ENCODE results near the gene KITLG. TPM values are rescaled to one million over a fixed set of nuclear protein-coding genes. Genes with fewer than 3 reads are reported as not detected.

KITLG gene
- total RNA-seq, 4 donors from 2014 or later = 3.9 to 7.1 (median 4.6) TPM

DNA sequence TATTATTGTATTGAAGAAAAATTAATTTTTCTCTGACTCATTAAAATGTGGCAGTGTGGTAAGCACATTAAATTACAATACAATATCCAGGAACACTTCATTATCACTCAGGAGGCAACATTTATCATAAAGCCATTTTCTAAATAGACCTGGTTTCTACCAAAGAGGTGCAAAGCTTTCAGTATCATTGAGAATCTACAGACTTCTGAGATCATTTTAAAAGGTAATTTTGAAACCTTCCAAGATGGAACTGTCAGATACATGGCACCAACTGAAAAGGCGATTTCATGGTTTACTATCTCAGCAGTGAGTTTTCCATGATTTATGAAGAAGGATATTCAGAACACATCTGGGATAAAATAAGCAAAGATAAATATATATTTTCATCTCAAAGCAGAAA, 85.8 kb downstream of the KITLG start:
- Histone ChIP-seq H3K4me3 (no peak overlapping the region), H3K27me3 (no peaks in the 10 kb centered on the region), H3K27ac (no peak overlapping the region), H3K4me1 (peaks cover 0 to 5% of the 10 kb centered on the region in 2 donors), H3K9me3 (no peaks in the 10 kb centered on the region), H3K36me3 (no peaks in the 10 kb centered on the region)
- ATAC-seq = no peak
- intact Hi-C loops (cut with DNase I; ENCODE audit: low total_unique reads) (no loop called here), in situ Hi-C loops (cut with MboI; ENCODE audit: low sequenced_read_pairs in 4 of 4) (no loop called here)
- no peak for DNase-seq
- TF ChIP-seq, protein P1, sequence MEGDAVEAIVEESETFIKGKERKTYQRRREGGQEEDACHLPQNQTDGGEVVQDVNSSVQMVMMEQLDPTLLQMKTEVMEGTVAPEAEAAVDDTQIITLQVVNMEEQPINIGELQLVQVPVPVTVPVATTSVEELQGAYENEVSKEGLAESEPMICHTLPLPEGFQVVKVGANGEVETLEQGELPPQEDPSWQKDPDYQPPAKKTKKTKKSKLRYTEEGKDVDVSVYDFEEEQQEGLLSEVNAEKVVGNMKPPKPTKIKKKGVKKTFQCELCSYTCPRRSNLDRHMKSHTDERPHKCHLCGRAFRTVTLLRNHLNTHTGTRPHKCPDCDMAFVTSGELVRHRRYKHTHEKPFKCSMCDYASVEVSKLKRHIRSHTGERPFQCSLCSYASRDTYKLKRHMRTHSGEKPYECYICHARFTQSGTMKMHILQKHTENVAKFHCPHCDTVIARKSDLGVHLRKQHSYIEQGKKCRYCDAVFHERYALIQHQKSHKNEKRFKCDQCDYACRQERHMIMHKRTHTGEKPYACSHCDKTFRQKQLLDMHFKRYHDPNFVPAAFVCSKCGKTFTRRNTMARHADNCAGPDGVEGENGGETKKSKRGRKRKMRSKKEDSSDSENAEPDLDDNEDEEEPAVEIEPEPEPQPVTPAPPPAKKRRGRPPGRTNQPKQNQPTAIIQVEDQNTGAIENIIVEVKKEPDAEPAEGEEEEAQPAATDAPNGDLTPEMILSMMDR (IDR thresholded peaks at IDR 0.05 in 4 of 5, conservative IDR thresholded peaks at IDR 0.05 in 1 of 5) = no peak
- TF ChIP-seq POLR2A (IDR thresholded peaks at IDR 0.05) = no peak

DNA sequence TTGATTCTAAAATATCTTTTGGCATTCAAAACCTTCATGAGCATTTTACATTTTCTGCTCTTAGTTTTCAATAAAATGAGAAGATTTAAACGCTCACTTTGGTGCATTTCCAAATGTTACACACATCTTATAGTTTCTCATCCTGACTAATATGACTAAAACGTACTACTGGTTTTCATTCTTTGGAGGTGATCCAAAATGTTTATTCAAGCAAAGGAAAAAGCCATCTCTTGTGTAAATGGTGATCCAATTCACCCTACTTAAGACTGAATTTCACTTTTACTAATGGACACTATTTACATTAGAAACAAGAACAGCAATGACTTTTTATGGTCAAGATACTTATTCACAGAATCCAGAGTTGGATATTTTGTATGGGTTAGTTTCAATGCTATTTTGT, 86.6 kb downstream of the KITLG start:
- TF ChIP-seq, protein P1 (IDR thresholded peaks at IDR 0.05 in 4 of 5, conservative IDR thresholded peaks at IDR 0.05 in 1 of 5) = no peak
- no peak for TF ChIP-seq POLR2A (IDR thresholded peaks at IDR 0.05)
- peaks cover 0 to 5% of the 10 kb centered on the region in 2 donors for H3K4me1 ChIP-seq
- no peak for DNase-seq
- no peak for ATAC-seq
- H3K27ac ChIP-seq = no peak overlapping the region
- H3K4me3 ChIP-seq = no peak overlapping the region
- H3K36me3 ChIP-seq = no peaks in the 10 kb centered on the region
- no peaks in the 10 kb centered on the region for H3K27me3 ChIP-seq
- intact Hi-C loops (cut with DNase I; ENCODE audit: low total_unique reads) (no loop called here), in situ Hi-C loops (cut with MboI; ENCODE audit: low sequenced_read_pairs in 4 of 4) (no loop called here)
- no peaks in the 10 kb centered on the region for H3K9me3 ChIP-seq

DNA sequence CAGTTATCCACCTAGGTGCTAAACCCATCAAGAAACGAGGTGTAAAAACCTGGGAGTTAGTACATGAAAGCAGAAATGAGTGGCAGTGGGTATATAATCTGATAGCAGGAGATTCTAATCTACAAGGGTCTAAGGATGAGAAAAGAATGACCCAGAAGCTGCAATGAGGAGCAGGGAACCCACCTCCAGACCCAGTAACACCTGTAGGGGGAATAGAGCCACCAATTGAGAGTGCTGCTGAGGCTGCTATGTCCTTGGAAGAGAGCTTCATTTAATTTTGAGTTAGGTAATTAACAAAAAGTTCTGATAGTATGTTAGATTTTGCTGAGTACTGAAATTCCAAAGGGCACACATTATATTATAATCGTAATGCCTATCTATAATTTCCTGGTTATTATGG, 89.8 kb downstream of the KITLG start:
- no peak for DNase-seq
- Histone ChIP-seq H3K4me1 (no peaks in the 10 kb centered on the region), H3K9me3 (no peaks in the 10 kb centered on the region), H3K36me3 (no peaks in the 10 kb centered on the region), H3K27ac (no peak overlapping the region), H3K27me3 (no peaks in the 10 kb centered on the region), H3K4me3 (no peak overlapping the region)
- in situ Hi-C loops (cut with MboI; ENCODE audit: low sequenced_read_pairs in 4 of 4) (no loop called here), intact Hi-C loops (cut with DNase I; ENCODE audit: low total_unique reads) (no loop called here)
- ATAC-seq = no peak
- no peak for TF ChIP-seq POLR2A (IDR thresholded peaks at IDR 0.05)
- TF ChIP-seq, protein P1 (IDR thresholded peaks at IDR 0.05 in 4 of 5, conservative IDR thresholded peaks at IDR 0.05 in 1 of 5) = no peak

DNA sequence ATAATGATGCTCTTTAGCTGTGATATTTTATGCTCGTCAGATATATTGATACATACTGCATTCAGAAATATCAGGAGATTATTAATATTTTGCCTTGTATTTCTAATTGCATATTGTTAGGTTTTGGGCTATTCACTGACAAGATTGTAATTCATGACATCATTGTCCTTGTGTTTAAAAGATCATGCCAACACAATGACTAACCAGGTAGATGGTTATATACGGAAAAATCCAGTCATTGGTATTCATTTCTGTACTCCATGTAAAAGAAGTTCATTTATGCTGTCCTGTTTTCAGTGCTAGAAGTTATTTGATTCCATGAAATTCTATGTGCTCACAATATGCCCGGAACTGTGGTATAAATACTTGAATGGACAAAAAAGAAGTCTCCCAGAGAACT, 107.5 kb downstream of the KITLG start:
- peaks cover 0 to 9% of the 10 kb centered on the region in 2 donors for H3K4me1 ChIP-seq
- no peak for ATAC-seq
- intact Hi-C loops (cut with DNase I; ENCODE audit: low total_unique reads) = no loop called here
- DNase-seq = no peak
- H3K27ac ChIP-seq = no peak overlapping the region
- H3K9me3 ChIP-seq = no peaks in the 10 kb centered on the region
- H3K36me3 ChIP-seq = no peaks in the 10 kb centered on the region
- H3K4me3 ChIP-seq = no peak overlapping the region
- in situ Hi-C loops (cut with MboI; ENCODE audit: low sequenced_read_pairs in 4 of 4) = no loop called here
- H3K27me3 ChIP-seq = no peaks in the 10 kb centered on the region
- TF ChIP-seq, protein P1 (IDR thresholded peaks at IDR 0.05 in 4 of 5, conservative IDR thresholded peaks at IDR 0.05 in 1 of 5) = no peak
- TF ChIP-seq POLR2A (IDR thresholded peaks at IDR 0.05) = no peak

DNA sequence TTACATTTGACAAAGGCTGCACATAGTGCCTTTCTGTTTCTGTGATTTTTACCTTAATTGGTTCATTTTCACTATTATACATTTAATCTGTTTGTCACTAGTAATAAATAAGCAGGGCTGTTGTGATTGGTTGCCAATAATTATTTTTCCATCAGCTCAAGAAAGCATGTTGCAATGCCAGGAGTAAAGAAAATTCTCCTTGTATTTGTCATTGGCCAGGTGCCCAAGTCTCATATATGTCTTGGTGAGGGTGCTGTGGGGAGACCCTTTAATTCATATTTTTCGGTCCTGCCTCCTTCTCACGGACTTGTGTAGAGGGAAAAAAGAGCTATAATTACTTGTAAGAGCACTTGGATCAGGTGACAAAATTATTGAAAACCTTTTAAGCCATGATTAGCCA, 108.0 kb downstream of the KITLG start:
- ATAC-seq = no peak
- H3K27ac ChIP-seq = no peak overlapping the region
- DNase-seq = no peak
- H3K4me1 ChIP-seq = peaks cover 0 to 9% of the 10 kb centered on the region in 2 donors
- H3K36me3 ChIP-seq = no peaks in the 10 kb centered on the region
- in situ Hi-C loops (cut with MboI; ENCODE audit: low sequenced_read_pairs in 4 of 4) (no loop called here), intact Hi-C loops (cut with DNase I; ENCODE audit: low total_unique reads) (no loop called here)
- H3K9me3 ChIP-seq = no peaks in the 10 kb centered on the region
- H3K27me3 ChIP-seq = no peaks in the 10 kb centered on the region
- H3K4me3 ChIP-seq = no peak overlapping the region
- no peak for TF ChIP-seq POLR2A (IDR thresholded peaks at IDR 0.05)
- TF ChIP-seq, protein P1 (IDR thresholded peaks at IDR 0.05 in 4 of 5, conservative IDR thresholded peaks at IDR 0.05 in 1 of 5) = no peak
